Cardiac muscle cell (in vitro differentiated cells and primary cell): ENCODE results near the gene ARMH2. TPM values are rescaled to one million over a fixed set of nuclear protein-coding genes. Genes with fewer than 3 reads are reported as not detected.
"Not testable (repeated sequence)": the region's sequence is repeated elsewhere in the genome, so short reads cannot be mapped to it uniquely, and the experiment has no call there.

Source experiments
- DNase-seq, 2 donors: peaks; one replicate each; pipeline versions ENCODE4 v3.0.0 to v3.0.0-alpha.2; 2010 to 2017; ENCODE audit warnings: low read depth in 1 of 2, low spot score in 1 of 2
- H3K27ac ChIP-seq: fragments of 200-600 bp; sonication (generic); 2 replicates; pipeline ENCODE4 v1.5.1; 2016
- H3K27me3 ChIP-seq: fragments of 200-600 bp; sonication (generic); 2 replicates; pipeline ENCODE4 v1.6.0; 2016; ENCODE audit warnings: control low read depth
- H3K36me3 ChIP-seq: fragments of 200-600 bp; sonication (generic); 2 replicates; pipeline ENCODE4 v1.5.1; 2016; ENCODE audit warnings: control low read depth
- H3K4me1 ChIP-seq: fragments of 200-600 bp; sonication (generic); 2 replicates; pipeline ENCODE4 v1.8.1; 2017; ENCODE audit warnings: low read depth, mild to moderate bottlenecking, mixed run types
- H3K4me3 ChIP-seq: fragments of 200-600 bp; sonication (generic); 2 replicates; pipeline ENCODE4 v1.5.1; 2016; ENCODE audit warnings: mild to moderate bottlenecking
- H3K9me3 ChIP-seq: fragments of 200-600 bp; sonication (generic); 2 replicates; pipeline ENCODE4 v1.5.1; 2017; ENCODE audit warnings: low read depth, mild to moderate bottlenecking, control low read depth
- CTCF ChIP-seq: IDR thresholded peaks from 2 replicates; pipeline ENCODE4 v1.5.1; 2012; ENCODE audit warnings: low read depth, mild to moderate bottlenecking, low read length
- polyA plus RNA-seq: library from polyadenylated mRNA; unstranded; fragments of >200 nt; fragmentation: Nextera tagmentation; extraction: Ambion mirVana; gene quantifications from 2 replicates; pipeline ENCODE4 v1.2.1, GENCODE V29; 2016
- total RNA-seq: library from RNA; depleted of rRNA; stranded (reverse); fragments of >200 nt; gene quantifications from 2 replicates; pipeline ENCODE4 v1.2.3, GENCODE V29; 2016

ARMH2 gene
- total and polyA plus RNA-seq, 2 experiments from 2014 or later: not detected

GRCh38 chr6:24775520-24776058 is 23.1 kb downstream of the ARMH2 start:
- no peaks in the 10 kb centered on the region for H3K27me3 ChIP-seq
- no peaks in the 10 kb centered on the region for H3K36me3 ChIP-seq
- H3K9me3 ChIP-seq: no peaks in the 10 kb centered on the region
- no peak for TF ChIP-seq CTCF
- DNase-seq: peak; percentile 44 to 73
- peak overlapping the region; percentile 94 for H3K27ac ChIP-seq
- H3K4me1 ChIP-seq: peaks cover 16% of the 10 kb centered on the region
- H3K4me3 ChIP-seq: peak overlapping the region; percentile 75

GRCh38 chr6:24774696-24775519 is 23.8 kb downstream of the ARMH2 start, which contains the start of gene GMNN:
Gene GMNN (plus strand): TSS chr6:24774937. CDS start chr6:24777247, 2,310 bp downstream.
- H3K27ac ChIP-seq: peak within 1 kb of the TSS; percentile 94
- peak within 1 kb of the TSS; percentile 75 for H3K4me3 ChIP-seq
- no peaks in the 10 kb centered on the region for H3K9me3 ChIP-seq
- no peak for TF ChIP-seq CTCF
- H3K27me3 ChIP-seq: no peaks in the 10 kb centered on the region
- H3K4me1 ChIP-seq: peaks cover 16% of the 10 kb centered on the region
- H3K36me3 ChIP-seq: no peaks in the 10 kb centered on the region
- peak; percentile 96 to 98 for DNase-seq

GRCh38 chr6:24768361-24768760 is 30.4 kb downstream of the ARMH2 start:
- Histone ChIP-seq H3K36me3 (no peaks in the 10 kb centered on the region), H3K4me1 (peaks cover 14% of the 10 kb centered on the region), H3K9me3 (no peaks in the 10 kb centered on the region), H3K27me3 (no peaks in the 10 kb centered on the region), H3K4me3 (no peak overlapping the region), H3K27ac (no peak overlapping the region)
- peak in 1 of 2 donors; percentile 46 for DNase-seq
- TF ChIP-seq CTCF: no peak

- Histone ChIP-seq H3K4me1 (peaks cover 18% of the 10 kb centered on the region), H3K27me3 (no peaks in the 10 kb centered on the region)
Measured at GRCh38 chr6:24766680-24767462, 31.8 kb downstream of the ARMH2 start.

GRCh38 chr6:24765968-24766367 is 32.7 kb downstream of the ARMH2 start:
- H3K4me1 ChIP-seq: peaks cover 18% of the 10 kb centered on the region
- DNase-seq, H3K36me3 ChIP-seq, H3K9me3 ChIP-seq, H3K4me3 ChIP-seq, H3K27ac ChIP-seq, H3K27me3 ChIP-seq: not testable (repeated sequence)

More at GRCh38 chr6:24766680-24767462, 31.8 kb downstream of the ARMH2 start:
- Histone ChIP-seq H3K36me3 (no peaks in the 10 kb centered on the region), H3K27ac (no peak overlapping the region), H3K4me3 (no peak overlapping the region), H3K9me3 (no peaks in the 10 kb centered on the region)
- TF ChIP-seq CTCF: peak; percentile 44
- DNase-seq: peak; percentile 19 to 56

- not testable (repeated sequence) for H3K36me3 ChIP-seq, DNase-seq, H3K27me3 ChIP-seq, H3K4me3 ChIP-seq, H3K9me3 ChIP-seq
- Histone ChIP-seq H3K4me1 (peaks cover 18% of the 10 kb centered on the region), H3K27ac (peak overlapping the region; percentile 79)
Measured at GRCh38 chr6:24764833-24765828, 33.6 kb downstream of the ARMH2 start.
